SKM-1 (cell line): ENCODE data around the gene ABHD17C.
A peak's percentile ranks its signal among the peaks of the same experiment; 100 is the strongest.

ENCODE experiments used
- DNase-seq: peaks from one replicate; lab custom pipeline; 2025; ENCODE audit not compliant: unreplicated experiment; lab: John Stamatoyannopoulos, UW

The ABHD17C gene

DNA sequence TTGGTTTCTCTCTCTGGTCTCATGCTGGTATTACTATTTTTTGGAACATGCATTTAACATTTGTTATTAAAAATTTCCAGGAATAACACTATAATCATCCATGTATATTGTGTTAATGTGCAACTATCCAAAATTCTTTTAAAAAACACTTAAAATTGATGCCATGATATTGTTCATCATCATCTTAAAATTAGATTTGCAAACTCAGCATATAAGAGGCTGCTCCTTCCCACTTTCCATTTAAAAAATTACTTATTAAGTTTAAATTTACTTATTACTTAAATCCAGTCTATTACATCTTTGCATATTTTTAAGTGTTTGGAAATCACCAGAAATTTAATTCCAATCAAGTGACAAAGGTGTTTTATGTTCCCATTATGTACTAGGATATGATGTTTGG, 5.8 kb upstream of the ABHD17C start:
- no peak for DNase-seq

DNA sequence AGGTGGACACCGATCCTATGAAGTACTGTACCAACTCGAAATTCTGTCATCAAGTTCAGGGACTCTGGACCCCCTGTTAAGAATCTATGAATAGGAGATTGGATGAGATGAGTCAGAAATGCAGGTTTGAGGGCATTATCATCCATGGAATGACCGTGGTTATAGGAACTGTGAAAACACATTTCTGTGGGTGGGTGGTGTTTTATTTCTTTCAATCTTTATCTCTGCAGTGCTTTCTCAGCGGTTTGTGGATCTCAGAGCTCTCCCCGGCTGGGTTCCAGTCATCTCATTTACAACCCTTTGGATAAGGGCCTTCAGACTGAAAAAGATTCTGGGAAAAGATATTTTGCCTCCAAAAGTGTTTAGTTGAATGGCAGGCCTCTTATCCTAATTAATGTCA, 5.4 kb upstream of the ABHD17C start:
- DNase-seq: no peak

DNA sequence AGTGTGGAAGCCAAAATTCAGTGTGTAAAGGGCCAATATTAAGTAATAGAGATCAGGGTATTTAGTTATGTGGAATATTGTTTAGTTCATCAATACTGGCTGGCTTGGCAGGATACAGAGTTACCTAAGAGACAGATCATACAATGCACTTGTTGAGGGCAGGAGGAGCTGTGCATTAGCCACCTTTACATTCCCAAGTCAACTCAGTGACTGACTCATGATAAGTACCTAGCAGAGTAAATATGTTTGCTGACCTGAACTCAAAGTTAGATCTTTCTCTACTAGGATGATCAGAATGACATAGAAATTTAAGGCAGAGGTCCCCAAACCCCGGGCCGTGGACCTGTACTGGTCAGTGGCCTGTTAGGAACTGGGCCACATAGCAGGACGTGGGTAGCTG, 3.5 kb upstream of the ABHD17C start:
- DNase-seq: no peak

DNA sequence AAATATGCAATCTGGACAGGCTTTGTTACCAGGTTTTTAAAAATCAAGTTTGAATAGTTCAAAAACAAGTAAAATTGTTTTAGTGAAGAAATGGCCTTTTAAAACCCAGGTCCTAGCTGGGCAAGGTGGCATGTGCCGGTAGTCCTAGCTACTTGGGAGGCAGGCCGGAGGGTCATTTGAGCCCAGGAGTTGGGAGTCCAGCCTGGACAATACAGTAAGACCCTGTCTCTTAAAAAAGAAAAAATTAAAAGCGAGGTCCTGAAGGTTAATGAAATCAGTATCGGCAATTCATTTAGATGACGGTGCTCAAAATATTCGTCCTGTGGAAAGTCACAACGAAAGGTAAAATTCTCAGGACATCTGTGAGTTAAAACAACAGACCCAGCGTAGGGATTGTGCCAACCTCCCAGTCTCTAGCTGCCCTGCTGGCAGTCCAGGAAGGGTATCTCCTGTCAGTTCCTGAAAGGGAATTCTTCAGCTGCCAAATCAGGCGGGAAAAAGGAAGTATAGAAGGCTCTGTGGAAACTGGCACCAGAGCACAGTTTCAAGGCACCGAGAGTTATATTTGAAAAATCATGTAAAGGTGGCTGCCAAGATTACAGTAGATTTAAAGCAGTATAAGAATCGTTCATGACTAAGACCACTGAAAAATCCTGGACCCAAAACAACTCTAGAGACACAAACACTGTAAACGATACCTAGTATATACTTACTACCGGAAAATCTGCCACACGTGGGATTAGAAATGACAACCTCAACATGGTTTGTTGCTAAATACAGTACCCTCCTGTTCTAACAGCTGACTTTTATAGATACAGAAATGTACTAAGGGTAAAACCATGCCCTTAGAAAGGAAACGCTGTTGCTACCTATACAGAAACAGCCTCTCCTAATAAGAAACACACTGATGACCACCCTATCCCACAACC, 1.2 kb upstream of the ABHD17C start:
- DNase-seq: no peak

DNA sequence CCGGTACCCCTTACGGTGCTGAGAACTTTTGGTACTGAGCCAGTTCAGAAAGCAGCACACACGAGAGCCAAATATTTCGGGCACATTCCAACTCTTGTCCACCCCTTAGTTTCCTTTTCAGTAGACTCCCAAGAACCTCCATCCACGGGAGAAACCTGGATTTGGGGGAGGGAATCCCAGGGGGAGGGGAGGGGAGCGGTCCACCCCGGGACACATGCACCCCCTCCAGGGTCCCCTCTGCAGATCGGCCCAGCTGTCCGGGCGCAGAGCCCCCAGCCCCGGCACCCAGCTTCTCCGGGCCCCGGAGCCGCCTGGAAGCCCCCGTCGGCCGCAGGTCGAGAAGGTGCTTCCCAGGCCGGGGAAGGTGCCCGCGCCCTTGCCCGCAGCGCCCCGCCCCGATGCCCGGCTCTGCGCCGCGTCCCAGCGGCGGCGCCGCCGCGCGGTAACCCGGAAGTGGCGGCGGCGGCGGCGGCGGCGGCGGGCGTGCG, 455 bp upstream of the ABHD17C start:
- DNase-seq: no peak

DNA sequence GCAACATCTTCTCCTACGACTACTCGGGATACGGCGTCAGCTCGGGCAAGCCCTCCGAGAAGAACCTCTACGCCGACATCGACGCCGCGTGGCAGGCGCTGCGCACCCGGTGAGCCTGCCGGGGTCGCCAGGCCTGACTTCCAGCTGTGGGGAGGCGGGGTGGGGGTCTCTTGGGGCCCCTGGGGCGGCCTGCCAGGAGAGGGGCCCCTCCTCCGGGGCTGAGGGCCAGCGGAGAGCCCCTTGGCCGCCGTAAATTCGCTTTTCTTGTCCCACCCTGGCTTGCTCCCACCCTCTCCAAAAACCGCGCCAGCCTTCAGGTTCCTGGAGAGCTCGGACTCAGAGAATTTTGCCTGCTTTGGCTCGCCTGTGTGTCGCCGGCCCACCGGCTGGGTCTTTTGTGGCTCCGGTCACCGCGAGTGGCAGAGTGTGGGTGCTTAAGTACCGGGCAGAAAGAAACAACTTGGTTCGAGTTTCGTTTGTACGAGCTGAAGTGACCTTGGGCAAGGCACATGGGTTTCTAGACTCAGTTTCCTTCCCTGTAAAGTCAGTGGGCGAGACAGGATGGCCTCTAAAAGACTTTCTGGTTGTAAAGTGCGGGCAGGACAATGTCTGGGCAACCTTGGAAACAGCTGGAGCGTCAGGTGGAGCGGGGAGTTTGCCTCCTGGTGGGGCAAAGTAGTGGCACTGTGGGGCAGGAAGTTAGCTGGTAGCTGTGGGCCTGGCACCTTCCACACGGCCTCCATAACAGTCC, 976 bp downstream of the ABHD17C start:
- no peak for DNase-seq

DNA sequence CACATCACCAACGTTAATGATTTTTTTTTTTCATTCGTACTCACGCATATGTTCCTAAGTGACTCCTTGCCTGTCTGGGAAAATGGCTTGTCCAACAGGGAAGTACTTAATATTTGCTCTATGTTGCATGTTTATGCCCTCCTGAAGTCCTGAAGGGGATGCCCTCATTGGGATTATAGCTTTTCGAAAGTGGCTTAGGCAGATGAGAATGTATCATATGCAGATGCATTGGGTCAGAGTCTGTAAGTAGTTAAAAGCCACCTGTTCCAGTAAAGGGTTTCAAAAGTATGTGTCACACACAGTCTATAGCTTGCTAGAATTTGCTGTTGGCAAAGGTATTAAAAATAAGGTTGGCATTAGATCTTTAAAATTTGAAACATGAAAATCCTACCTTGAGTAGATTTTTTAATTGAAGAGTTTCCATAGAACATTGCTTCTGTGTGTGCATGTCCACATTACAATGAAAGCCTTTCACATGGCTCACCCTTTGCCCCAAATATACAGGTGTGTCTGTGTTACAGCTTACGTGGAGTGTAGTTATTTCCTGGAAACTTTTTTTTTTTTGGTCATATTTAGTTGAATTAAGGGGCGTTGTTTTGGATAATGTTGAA, 2.1 kb downstream of the ABHD17C start:
- no peak for DNase-seq

DNA sequence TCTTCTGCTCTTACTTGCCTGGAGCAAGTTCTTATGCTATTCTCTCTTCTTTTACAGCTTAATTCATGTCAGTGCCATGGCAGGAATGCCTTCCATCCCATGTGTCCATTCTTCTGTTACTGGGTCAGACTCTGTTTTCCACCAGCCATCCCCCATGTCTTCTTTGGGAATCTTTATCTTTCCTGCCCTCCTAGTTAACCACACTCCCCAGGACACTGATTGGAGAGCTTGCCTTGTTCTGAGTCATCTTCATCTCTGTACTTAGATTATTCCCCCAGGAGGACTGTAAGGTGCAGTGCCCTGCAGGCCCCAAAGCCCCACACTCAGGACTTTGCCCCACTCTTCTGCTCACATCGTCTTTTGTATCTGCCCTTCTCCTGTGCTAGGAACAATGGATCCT, 3.6 kb downstream of the ABHD17C start:
- no peak for DNase-seq

DNA sequence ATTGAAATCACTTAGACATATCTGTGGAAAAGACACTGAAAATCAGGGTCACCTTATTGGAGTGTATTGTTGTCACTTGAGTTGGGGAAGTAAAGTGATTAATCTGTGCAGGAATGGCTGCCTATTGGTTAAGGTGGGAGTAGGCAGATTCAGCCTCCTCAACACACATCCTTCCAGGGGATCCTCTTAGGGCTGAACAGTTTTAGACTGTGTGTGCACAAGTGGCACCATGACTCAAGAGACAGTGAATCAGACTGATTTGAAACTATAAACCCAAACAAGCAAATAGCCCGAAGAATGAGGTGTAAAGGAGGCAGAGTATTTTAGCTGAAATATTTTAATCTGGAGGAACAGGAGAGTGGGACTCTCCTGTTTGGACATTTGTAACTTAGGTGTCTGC, 4.9 kb downstream of the ABHD17C start:
- DNase-seq: no peak

DNA sequence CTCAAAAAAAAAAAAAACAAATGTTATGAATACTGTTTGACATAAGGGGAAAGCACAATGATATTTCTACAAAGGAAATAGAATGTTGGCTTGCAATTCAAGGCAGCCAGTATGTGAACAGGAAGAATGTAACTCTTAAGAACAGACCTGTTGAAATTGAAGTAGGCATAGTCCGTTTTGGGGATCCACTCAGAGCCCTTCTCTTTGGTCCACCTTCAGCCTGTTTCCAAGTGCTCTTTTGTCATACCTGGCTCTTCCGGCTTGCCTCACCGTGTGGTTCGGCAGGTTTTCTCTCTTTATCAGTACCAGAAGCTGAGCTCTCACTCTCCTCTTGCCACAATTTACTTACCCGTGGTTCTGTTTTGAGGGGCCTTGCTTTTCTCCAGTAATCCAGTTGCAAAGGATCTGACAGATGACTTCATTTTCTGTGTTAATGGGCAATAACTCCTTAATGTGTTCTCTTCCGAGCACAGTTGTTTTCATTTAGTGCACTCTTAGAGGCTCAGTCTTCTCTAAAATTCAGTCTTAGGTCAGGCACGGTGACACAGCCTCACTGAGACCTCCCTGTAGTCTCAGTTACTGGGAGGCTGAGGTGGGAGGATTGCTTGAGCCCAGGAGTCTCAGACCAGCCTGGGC, 6.7 kb downstream of the ABHD17C start:
- DNase-seq: no peak

DNA sequence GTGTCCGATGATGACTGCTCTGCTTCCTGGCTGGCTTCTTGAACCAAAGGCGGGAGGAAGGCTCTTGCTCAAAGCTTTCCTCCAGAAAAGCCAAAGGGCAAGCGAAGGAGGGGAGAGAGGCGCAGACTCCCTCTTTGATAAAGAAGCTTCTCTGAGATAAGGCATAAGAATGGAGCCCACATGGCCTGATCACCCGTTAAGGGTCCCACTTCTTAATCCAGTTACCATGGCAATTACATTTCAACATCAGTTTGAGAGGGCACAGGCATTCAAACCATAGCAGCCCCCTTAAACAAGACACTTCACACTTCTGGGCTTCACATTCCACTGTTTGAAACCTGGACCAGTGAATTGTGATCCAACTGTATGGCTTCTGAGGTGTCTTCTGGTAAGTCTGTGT, 8.0 kb downstream of the ABHD17C start:
- no peak for DNase-seq

DNA sequence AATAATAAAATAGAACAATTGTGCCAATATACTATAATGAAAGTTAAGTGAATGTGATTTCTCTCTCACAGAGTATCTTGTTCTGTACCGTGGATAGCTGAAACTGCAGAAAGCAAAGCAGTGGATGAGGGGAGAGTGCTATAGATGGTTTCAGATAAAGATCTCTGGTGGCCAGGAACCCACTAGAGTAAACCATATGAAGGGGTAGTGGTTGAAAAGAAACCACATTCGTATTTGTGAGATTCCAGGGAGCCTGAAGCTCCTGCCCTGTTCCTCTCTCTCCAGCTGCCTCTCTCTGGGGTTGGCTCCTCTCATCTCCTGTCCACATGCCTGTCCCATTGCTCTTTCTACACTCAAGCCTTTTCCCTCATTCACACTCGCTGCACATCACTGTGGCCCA, 8.9 kb downstream of the ABHD17C start:
- no peak for DNase-seq

DNA sequence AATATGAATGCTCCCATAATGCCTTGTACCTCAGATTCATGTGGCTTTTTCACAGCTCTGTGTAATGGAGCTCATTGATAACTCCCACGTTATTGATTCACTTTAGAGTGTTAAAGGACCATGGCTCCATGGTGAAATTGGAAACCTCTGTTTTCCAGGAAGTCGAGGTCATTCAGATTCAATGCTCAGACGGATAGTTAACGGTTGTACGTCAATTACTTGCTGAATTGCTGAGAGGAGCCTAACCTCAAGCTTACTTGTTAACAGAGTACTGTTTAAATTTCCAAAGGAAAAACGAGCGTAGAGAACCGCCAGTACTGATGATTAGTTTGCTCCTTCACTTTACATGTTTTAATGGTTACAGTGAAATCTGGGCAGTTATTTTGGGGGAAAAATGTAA, 11.1 kb downstream of the ABHD17C start:
- no peak for DNase-seq

DNA sequence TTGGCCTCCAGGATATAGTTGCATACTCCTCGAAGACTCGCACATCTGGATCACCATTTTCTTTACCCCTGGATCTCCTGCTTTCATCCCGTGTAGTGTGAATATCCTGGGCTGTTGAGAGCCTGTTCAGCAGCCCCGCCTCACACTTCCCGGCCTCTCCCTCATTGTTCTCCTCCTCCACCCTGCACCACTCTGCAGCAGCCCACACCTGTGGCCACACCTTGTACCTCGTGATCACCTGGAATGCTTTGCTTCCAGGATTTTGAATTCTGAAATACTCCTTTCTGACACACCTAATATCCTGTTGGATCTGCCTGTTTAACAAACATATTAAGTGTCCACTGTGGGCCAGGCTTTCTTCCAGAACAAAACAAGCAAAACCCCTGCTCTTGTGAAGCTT, 14.4 kb downstream of the ABHD17C start:
- no peak for DNase-seq

DNA sequence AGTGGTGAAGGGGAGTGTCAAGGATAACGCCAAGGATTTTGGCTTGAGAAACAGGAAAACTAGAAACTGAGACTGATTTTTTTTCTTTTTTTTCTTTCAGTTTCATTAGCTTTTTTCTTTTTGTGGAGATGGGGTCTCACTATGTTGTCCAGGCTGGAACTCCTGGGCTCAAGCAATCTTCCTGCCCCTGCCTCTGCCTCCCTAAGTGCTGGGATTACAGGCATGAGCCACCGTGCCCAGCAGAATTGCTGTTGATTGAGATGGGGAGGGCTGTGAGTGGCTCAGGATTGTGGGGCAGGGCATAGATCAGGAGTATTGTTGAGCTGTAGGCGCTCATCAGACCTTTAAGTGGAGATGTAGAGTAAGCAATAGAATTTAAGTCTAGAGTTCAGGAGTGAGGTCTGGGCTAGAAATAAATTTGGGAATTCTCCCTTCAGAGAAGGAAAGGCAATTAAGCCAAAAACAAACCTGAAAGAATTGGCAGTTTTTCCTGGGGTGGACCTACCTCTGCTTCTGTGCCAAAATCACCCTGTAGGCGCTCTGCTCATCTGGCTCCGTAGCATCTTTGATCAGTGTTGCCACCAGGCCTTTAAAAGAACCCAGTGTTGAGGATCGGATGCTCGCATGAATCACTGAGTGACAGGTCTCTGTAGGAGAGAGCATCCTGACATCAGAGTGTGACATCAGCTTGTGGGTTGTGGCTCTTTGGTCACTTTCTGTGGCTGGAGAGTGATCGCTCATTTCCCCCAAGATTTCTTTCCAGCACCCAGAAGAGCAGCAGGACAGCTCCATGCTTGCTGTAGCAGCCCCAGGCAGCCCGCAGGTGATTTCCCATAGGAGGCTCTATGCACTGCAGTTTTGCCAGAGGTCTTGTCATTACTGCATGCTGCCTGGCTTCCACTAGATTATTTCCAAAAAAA, 15.8 kb downstream of the ABHD17C start:
- DNase-seq: no peak

DNA sequence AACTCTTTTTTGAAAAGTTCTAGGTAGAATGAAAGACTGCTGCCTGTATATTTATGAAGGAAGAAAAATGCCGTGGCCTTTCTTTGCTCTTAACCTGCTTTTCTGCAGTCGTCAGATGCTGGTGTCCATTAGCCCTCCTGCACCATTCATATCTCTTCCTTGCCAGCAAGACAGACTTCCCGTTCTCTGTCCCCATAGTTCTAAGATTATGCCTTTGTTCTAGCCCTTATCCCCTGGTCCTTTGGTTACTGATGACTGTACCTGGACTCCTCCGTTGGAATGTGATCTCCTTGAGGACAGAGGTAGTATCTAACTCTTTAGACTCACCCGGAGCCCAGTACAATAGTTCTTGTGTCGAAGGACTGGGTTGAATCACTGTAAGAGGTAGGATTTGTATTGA, 16.8 kb downstream of the ABHD17C start:
- no peak for DNase-seq

DNA sequence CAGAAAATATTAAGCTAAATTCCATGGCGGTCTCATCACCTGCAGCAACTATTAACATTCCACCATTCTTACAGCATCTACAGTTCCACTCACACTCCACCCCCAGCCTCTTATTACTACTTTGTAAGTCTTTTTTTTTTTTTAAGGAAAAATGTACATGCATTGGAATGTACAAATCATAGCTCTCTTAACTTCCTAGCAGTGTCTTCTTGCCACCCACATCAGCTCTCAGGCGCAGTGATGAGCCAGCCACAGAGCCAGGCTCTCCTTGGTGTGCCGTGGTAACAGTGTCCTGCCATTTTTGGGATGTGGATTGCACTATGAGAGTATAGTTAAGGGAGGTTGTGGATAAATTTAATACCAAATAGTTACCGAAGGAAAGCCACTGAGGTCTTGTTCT, 17.8 kb downstream of the ABHD17C start:
- no peak for DNase-seq

DNA sequence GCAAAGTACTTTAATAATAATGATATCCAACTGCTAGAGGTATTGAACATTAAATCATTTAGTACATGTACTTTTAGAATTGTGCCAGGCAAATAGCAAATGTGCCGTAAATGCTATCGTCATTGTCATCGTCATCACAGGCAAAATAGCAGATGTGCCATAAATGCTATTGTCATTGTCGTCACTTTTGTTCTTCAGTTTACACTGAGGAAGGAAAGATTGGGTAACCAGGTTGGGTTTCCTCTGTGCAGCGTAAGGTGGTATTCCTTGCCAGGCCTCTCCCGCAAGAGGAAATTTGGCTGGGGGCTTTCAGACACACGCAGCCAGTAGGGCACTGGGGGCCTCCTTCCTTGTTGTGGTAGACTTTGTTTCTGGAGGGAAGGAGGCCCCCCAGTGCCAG, 26.4 kb downstream of the ABHD17C start:
- peak; percentile 12 for DNase-seq

DNA sequence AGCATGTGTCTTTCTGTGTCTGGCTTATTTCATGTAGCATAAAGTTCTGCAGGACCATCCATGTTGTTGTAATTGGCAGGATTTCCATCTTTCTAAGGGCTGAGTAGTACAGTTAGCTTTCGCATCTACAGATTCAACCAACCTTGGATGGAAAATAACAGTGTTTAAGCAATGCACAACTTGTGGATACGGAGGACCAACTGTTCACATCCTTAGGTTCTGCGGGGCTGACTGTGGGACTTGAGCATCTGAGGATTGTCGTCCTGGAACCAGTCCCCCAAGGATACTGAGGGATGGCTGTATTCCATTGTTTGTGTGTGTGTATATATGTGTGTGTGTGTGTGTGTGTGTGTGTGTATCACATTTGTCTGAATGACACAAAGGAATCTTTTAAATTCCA, 27.7 kb downstream of the ABHD17C start:
- DNase-seq: no peak

DNA sequence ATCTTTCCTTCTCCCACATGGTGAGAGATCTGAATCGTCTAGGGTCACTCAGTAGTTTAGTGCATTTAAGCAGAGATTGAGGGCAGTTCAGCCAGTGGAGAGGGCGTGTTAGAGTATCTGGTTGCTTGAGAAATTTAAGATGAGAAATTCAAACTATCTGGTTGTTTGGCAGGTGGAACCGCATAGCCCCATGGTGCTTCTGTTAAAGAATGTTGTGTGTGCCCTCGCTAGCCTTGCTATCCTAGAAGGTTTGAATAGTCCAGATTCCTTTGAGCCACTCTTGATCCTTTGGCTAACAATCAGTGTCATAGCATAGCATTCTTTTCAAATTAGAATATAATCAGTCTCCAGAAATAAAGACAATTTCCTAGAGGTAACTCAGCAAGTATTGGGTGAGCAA, 32.1 kb downstream of the ABHD17C start:
- no peak for DNase-seq
